Skeletal muscle satellite cell (primary cell): ENCODE results near the gene SMIM5.
"Not testable (repeated sequence)": the region's sequence is repeated elsewhere in the genome, so short reads cannot be mapped to it uniquely, and the experiment has no call there.

Experiments used
- H3K27me3 ChIP-seq: 2 replicates; pipeline ENCODE4 v1.7.0; 2013; ENCODE audit warnings: low read length; ENCODE audit not compliant: control insufficient read depth, insufficient read depth
- H3K36me3 ChIP-seq: 2 replicates; pipeline ENCODE4 v1.7.0; 2013; ENCODE audit warnings: mild to moderate bottlenecking, control low read depth, low read length; ENCODE audit not compliant: insufficient read depth
- H3K4me1 ChIP-seq: 2 replicates; pipeline ENCODE4 v1.7.0; 2013; ENCODE audit warnings: low read length; ENCODE audit not compliant: control insufficient read depth, insufficient read depth
- H3K4me2 ChIP-seq: 2 replicates; pipeline ENCODE4 v1.7.0; 2013; ENCODE audit warnings: mild to moderate bottlenecking, low read length
- H3K4me3 ChIP-seq: 2 replicates; pipeline ENCODE4 v1.7.0; 2013; ENCODE audit warnings: low read length
- H3K9ac ChIP-seq: 2 replicates; pipeline ENCODE4 v1.7.0; 2013; ENCODE audit warnings: mild to moderate bottlenecking, low read depth, low read length, moderate library complexity
- H3K9me3 ChIP-seq: replicated peaks from 2 replicates; pipeline ENCODE4 v1.7.0; 2013; ENCODE audit warnings: mild to moderate bottlenecking, control low read depth, low read length

The SMIM5 gene

GRCh38 chr17:75593430-75593829 lies 39.8 kb upstream of the SMIM5 start:
- H3K4me1 ChIP-seq, H3K4me3 ChIP-seq: not testable (repeated sequence)
- peaks cover 33% of the 10 kb centered on the region for H3K27me3 ChIP-seq

GRCh38 chr17:75594499-75595283 lies 38.5 kb upstream of the SMIM5 start:
- H3K4me3 ChIP-seq, result no peak overlapping the region
- H3K4me2 ChIP-seq, result no peak overlapping the region
- no peaks in the 10 kb centered on the region for H3K9me3 ChIP-seq
- H3K27me3 ChIP-seq, result peaks cover 29% of the 10 kb centered on the region
- H3K9ac ChIP-seq, result no peak overlapping the region
- H3K36me3 ChIP-seq, result no peaks in the 10 kb centered on the region
- H3K4me1 ChIP-seq, result no peaks in the 10 kb centered on the region

More at GRCh38 chr17:75593430-75593829, 39.8 kb upstream of the SMIM5 start:
- not testable (repeated sequence) for H3K36me3 ChIP-seq, H3K9me3 ChIP-seq, H3K9ac ChIP-seq, H3K4me2 ChIP-seq

GRCh38 chr17:75595284-75595919 lies 37.8 kb upstream of the SMIM5 start:
- Histone ChIP-seq H3K4me2 (no peak overlapping the region), H3K9ac (no peak overlapping the region), H3K27me3 (peaks cover 29% of the 10 kb centered on the region), H3K36me3 (no peaks in the 10 kb centered on the region), H3K4me3 (no peak overlapping the region), H3K9me3 (no peaks in the 10 kb centered on the region), H3K4me1 (no peaks in the 10 kb centered on the region)

- no peaks in the 10 kb centered on the region for H3K9me3 ChIP-seq
- H3K9ac ChIP-seq, result no peak overlapping the region
- peaks cover 29% of the 10 kb centered on the region for H3K27me3 ChIP-seq
- no peak overlapping the region for H3K4me3 ChIP-seq
- no peaks in the 10 kb centered on the region for H3K36me3 ChIP-seq
- H3K4me2 ChIP-seq, result no peak overlapping the region
- H3K4me1 ChIP-seq, result no peaks in the 10 kb centered on the region
These were observed 37.3 kb upstream of the SMIM5 start for GRCh38 chr17:75595920-75596313.

- Histone ChIP-seq H3K27me3 (peaks cover 29% of the 10 kb centered on the region), H3K36me3 (no peaks in the 10 kb centered on the region), H3K9ac (no peak overlapping the region), H3K4me3 (no peak overlapping the region), H3K4me1 (no peaks in the 10 kb centered on the region), H3K9me3 (no peaks in the 10 kb centered on the region), H3K4me2 (no peak overlapping the region)
These were observed 36.7 kb upstream of the SMIM5 start for GRCh38 chr17:75596320-75597087.

GRCh38 chr17:75601057-75601987 lies 31.9 kb upstream of the SMIM5 start:
- Histone ChIP-seq H3K4me2 (no peak overlapping the region), H3K9me3 (no peaks in the 10 kb centered on the region), H3K4me3 (no peak overlapping the region), H3K4me1 (peaks cover 11% of the 10 kb centered on the region), H3K9ac (no peak overlapping the region), H3K27me3 (peaks cover 9% of the 10 kb centered on the region), H3K36me3 (no peaks in the 10 kb centered on the region)

GRCh38 chr17:75602644-75603043 lies 30.6 kb upstream of the SMIM5 start:
- peaks cover 11% of the 10 kb centered on the region for H3K4me1 ChIP-seq
- H3K4me3 ChIP-seq, result no peak overlapping the region
- no peak overlapping the region for H3K4me2 ChIP-seq
- no peak overlapping the region for H3K9ac ChIP-seq
- H3K9me3 ChIP-seq, result no peaks in the 10 kb centered on the region
- no peaks in the 10 kb centered on the region for H3K27me3 ChIP-seq
- no peaks in the 10 kb centered on the region for H3K36me3 ChIP-seq

GRCh38 chr17:75603123-75603522 lies 30.1 kb upstream of the SMIM5 start:
- H3K27me3 ChIP-seq, result no peaks in the 10 kb centered on the region
- H3K9me3 ChIP-seq, result no peaks in the 10 kb centered on the region
- no peak overlapping the region for H3K4me3 ChIP-seq
- H3K4me2 ChIP-seq, result no peak overlapping the region
- no peak overlapping the region for H3K9ac ChIP-seq
- peaks cover 11% of the 10 kb centered on the region for H3K4me1 ChIP-seq
- H3K36me3 ChIP-seq, result no peaks in the 10 kb centered on the region

GRCh38 chr17:75604034-75604695 lies 29.1 kb upstream of the SMIM5 start:
- no peak overlapping the region for H3K4me3 ChIP-seq
- peaks cover 11% of the 10 kb centered on the region for H3K4me1 ChIP-seq
- H3K36me3 ChIP-seq, result no peaks in the 10 kb centered on the region
- no peaks in the 10 kb centered on the region for H3K9me3 ChIP-seq
- no peak overlapping the region for H3K9ac ChIP-seq
- H3K4me2 ChIP-seq, result no peak overlapping the region
- no peaks in the 10 kb centered on the region for H3K27me3 ChIP-seq

GRCh38 chr17:75605790-75606189 lies 27.4 kb upstream of the SMIM5 start:
- Histone ChIP-seq H3K4me3 (no peak overlapping the region), H3K36me3 (no peaks in the 10 kb centered on the region), H3K9ac (no peak overlapping the region), H3K4me1 (peaks cover 16% of the 10 kb centered on the region), H3K9me3 (no peaks in the 10 kb centered on the region), H3K4me2 (no peak overlapping the region), H3K27me3 (no peaks in the 10 kb centered on the region)
